ENCODE data around the gene SOCS3.

Gene SOCS3

DNA sequence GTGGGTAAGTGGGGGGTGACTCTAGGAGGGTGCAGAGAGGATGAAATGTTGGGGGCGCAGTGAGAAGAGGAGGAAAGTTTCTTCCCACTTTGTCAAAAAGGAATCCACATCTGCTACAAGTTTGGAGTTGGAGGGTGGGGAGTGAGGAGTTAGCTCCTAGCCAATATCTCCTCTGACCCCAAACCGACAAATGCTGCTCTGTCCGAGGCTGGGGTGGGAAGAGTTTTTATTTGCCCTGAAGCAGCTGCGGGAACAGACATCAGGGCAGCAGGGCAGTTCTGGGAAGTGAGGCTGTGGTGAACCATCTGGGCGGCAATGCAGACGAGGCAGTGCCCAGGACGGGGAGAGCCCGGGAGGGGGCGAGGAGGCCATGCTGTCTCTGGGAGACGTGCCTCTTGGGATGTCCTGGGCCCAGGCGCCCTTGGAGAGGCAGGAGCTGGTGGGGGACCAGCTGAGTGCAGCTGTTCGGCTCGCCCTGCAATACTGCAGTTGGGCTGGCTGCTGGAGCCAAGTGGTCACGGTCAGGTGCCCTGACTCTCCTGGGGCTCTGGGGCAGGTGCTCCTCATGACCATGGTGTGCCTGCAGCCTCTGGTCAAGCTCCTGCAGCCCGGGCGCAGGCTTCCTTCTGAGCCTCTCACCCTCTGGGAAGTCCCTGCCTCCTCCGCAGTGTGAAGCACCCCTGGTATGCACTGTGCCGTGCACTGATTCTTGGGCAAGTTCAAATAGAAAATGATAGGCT is 6.4 kb upstream of the SOCS3 start:
- DNase-seq, result no peak

DNA sequence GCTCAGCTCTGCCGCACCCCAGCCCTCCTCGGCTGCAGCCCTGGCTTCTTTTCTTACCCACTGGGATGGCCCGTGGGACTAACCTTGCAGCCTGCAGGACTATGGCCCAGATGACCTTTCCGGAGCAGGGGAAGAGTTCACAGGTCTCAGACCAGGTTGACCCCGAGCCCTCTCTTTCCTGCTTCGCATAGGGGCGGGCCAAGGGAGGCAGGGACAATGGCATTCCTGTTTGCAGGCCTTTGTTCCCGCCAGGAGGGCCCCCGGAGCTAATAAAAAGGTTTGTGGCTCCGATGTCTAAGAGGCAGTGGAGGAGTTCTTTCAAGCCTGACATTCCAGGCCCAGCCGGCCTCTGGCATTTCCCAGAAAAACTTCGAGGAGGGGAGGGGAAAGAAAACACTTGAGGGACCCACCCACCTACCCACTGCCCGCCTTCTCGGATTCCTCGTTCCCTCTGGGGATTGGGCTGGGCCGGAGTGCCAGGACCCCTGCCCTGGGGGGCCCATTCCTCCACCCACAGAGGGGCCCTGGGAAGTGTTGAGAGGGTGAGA is 5.8 kb upstream of the SOCS3 start:
- DNase-seq, result no peak

DNA sequence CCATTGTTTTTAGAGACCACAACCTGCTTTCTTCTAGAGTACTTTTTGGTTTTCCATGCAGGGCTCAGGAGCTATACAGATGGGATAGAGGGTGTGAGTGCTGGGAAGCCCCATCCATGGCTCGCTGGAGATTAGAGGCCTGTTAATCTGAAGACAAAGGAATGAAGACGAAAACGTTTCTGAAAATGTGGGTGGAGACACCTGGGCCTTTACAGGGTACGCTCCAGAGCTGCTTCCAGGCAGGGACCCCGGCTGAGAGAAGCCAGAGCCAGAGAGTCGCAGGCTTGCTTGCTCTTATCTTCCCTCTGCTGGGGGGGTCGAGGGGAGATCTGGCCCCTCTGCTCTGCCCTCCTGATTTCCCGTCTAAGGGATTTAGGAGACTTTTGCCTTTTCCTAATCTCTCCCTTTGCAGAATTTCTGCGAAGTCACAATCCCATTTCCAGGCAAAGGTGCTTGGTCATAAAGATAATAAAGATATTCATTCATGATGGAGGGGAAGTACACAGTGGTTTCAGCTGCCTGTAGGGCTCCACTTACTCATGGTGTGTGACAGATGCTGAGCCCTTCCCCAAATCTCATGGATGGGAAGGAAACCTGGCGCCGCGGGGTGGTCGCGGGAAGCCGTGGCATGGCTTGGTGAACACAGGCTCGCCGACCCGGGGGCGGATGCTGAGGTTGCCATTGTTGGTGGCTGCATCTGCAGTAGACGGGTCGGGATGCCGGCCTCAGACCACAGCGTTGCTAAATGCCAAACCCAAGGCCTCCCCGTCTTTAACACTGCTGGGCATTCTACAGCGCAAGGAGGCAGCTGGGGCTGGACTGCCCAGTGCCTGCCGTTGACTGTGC is 4.8 kb upstream of the SOCS3 start:
- DNase-seq, result no peak

DNA sequence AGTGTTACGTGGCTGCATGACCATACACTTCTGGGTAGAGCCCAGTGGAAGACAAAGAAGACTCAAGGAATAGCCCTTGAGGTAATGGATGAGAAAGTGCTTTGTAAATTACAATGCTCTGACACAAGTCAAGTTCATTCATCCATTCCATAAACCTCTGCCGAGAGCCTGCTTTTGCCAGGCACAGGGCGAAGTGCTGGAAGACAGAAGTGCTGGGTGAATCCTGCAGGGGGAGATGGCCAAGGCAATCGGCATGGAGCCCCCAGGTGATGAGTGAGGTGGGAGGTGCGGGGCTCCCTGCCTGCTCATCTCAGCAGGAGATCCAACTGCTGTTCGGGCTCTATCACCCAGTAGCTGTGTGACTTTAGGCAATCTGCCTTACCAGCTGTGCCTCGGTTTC is 2.8 kb upstream of the SOCS3 start:
- no peak for DNase-seq

DNA sequence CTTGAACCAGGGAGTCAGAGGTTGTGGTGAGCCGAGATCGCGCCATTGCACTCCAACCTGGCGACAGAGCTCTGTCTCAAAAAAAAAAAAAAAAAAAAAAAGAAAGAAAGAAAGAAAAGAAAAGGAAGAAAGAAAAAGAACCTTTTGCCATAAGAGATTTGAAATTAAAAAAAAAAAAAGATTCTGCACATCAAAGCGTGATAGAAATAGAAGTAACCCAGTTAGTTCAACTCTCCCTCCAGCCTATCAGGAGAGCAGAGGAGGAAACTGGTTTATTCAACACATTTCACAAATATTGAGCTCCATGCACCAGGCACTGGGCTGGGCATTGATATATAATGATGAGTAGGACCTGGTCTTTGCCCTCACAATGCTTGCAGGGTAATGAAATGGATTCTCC is 2.4 kb upstream of the SOCS3 start:
- DNase-seq, result no peak

DNA sequence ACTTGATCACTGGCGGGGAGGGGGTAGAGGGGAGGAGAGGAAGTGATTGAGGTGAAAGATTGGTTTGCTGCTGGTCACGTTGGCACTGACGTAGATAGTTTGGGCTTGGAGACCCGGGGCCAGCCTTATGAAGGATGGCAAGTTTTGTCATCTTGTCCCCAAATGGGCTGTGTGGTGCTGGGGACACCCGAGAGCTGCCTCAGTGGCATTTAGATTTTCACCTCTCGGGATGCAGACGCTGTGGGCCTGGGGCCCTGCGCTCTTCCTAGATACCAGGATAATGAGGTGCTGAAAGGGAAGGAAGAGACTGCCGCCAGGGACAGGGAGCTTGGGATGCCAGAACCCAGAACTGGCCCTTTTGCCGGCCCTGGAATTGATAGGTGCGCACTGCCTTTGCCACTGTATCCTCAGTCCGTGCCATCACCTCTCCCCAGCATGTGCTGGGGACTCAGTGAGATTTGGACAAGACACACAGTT is 1.4 kb upstream of the SOCS3 start:
- no peak for DNase-seq

DNA sequence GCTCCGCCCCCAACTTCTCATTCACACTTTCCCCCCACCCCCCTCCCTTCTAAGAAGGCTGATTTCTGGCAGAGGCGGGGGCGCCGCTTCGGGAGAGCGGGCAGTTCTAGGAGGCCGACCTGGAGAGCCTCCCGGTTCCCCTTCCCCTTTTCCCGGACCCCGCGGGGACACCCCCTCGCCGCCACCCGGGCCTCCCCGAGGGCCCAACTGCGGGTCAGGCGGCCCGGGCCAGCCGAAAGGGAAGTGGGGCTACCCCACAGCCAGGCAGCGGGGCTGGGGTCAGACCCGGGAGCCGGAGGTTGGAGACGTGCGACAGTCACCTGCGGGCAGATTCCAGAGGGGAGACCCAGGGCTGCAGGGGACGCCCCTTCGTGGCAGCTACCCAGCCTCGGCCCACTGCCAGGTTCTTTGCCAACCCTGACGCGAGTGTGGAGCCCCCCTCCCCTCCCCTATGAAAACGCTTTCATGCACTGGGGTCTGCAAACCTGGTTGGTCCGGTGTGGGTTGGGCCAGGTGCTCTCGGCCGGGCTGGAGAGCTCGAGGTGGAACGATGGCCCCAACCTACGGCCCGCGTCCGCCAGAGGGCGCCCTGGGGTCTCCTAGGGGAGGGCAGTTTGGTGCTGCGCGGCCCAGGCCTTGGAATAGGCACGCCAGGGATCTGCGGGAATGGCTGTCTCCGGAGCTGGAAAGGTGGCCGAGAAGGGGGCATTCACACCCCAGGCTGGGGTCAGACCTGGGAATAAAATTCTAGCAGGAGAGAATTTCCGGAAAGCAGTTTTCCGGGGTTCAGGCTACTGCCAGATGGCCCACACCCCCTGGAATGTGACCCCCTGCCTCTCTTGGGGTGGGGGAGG is 721 bp upstream of the SOCS3 start:
- DNase-seq, result peak; percentile 92

DNA sequence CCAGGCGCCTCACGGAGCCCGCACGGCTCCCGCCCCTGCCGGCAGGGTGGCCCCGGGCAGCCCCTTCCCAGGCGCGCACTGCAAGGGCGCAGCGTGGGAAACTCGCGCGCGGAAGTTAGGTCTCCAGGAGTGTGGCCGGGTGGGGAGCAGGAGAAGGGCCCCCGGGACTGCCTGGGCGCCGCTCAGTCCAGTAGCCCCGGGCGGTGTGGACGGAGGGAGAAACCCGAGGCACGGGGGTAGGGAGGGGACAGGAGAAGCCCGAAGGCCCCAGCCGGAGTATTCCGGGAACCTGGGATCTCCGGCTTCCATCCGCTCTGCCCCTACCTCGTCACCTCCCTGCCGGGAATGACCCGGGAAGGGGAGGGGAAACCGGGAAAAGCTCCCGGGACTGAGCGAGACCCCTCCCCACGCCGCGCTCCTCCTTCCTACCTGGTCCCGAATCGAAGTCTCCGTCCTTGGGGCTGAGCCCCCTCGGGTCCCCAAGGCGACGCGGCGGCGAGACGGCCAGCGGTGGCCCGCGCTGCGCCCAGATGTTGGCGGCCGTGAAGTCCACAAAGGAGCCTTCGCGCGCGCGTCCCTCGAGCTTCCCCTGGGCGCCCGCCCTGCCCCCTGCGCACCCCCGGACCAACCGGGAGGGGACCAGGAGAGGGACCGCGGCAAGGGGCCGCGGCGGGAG is 418 bp downstream of the SOCS3 start:
- peak; percentile 71 for DNase-seq

DNA sequence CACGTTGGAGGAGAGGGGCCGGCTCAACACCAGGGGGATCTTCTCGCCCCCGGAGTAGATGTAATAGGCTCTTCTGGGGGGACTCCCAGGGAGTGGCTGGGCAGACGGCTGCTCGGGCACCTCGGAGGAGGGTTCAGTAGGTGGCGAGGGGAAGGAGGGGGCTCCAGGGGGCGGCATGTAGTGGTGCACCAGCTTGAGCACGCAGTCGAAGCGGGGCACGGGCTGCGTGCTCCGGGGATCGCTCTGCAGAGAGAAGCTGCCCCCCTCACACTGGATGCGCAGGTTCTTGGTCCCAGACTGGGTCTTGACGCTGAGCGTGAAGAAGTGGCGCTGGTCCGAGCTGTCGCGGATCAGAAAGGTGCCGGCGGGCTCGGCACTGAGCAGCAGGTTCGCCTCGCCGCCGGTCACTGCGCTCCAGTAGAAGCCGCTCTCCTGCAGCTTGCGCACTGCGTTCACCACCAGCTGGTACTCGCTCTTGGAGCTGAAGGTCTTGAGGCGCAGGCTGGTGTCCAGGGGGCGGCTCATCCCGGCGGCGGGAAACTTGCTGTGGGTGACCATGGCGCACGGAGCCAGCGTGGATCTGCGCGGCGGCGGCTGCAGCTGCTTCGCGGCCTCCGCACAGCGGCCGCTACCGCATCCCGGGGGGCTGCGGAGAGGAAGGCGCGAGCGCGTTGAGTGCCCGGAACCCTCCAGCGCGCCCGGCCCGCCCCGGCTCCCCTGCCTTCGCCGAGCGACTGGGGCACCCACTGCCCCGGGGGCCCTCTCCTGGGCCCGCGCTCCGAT is 1.1 kb downstream of the SOCS3 start:
- peak; percentile 59 for DNase-seq

DNA sequence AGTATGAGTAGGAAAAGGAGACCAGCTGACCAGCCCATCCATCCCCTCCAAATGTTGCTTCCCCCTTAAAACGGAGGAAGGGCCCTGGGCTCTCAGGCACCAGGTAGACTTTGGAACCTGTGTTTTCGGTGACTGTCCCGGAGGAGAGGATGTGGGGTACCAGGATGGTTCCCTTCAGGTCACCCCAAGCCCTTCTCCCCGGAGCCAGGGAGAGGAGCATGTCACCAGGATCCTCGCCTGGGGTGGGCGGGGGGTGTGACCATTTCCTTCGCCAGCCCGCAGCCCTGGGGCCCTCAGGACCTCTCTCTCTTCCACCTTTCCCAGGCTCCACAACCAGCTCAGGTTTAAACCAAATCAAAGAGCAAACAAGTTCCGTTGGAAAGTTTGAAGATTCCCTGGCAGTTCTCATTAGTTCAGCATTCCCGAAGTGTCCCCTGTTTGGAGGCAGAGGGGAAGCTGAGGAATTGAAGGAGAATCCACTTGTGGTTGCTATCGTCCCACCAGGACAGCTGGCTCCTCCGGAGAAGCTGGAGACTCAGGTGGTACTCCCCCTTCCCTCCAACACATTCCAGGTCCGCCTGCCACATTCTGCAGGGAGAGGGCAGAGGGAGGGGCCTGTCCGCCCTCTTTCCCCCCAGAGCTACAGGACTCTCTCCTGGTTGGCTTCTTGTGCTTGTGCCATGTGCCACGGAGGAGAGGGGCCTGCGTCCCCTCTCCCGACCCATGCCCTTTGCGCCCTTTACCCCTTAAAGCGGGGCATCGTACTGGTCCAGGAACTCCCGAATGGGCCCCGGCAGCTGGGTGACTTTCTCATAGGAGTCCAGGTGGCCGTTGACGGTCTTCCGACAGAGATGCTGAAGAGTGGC is 2.0 kb downstream of the SOCS3 start:
- DNase-seq, result no peak

DNA sequence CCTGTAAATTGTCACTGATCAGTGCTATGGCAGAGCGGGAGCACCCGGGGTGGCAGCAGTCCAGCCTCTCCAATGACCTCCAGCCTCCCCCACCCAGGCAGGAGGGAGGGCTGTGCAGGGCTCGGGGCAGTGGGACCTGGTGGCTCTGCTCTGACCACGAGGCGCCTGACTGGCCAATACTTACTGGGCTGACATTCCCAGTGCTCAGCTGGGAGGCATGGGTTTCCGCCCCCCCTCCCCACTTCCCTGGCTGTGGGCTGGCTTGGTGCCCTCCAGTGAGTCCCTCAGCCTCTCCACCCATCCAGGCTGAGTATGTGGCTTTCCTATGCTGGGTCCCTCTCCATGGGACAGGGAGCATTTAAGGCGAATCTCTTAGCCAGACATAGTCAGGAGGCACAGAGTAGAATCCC is 2.7 kb downstream of the SOCS3 start:
- no peak for DNase-seq

DNA sequence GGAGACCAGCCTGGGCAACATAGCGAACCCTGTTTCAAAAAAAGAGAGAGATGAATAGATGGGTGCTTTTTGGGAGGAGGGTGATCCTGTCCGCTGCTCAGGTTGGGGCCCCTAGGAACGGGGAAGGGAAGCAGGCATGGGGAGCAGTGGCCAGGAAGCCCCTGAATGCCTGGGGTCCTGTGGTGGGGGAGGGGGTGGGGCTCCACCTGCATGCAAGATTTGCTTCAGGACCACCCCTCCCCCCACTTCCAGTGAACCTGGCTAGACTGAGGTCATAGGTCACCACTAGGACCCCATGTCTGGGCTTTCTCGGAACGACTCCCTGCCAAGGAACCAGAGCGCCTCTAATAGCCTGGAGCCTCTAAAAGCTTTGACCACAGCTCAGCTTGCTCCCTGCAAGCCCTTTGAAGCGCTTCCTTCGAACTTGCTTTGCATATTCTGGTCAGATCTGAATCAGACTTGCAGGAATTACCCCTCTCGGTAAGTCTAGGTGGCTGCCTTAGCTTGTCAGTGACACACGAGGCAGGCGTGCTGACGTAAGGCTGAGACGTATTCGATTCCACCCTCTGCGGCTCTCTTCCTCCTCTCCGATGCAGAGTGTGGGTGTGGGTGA is 3.7 kb downstream of the SOCS3 start:
- DNase-seq, result no peak

DNA sequence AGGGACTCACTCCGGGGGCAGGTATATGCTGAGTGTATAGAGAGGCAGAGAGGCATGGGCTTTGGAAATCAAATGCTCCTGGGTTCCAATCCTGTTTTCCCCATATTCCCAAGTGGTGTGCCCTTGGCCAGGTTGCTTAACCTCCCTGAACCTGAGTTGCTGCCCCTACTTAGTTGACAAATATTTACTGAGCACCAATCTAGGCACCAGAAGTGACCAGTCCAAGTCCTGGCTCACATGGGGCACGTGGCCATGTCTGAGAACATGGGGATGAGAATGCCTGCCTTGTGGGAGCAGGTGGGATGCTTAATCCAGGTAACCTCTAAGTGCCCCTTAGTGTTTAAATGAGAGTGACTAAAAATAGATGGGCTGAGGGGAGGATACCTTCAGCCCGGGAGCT is 4.2 kb downstream of the SOCS3 start:
- no peak for DNase-seq

DNA sequence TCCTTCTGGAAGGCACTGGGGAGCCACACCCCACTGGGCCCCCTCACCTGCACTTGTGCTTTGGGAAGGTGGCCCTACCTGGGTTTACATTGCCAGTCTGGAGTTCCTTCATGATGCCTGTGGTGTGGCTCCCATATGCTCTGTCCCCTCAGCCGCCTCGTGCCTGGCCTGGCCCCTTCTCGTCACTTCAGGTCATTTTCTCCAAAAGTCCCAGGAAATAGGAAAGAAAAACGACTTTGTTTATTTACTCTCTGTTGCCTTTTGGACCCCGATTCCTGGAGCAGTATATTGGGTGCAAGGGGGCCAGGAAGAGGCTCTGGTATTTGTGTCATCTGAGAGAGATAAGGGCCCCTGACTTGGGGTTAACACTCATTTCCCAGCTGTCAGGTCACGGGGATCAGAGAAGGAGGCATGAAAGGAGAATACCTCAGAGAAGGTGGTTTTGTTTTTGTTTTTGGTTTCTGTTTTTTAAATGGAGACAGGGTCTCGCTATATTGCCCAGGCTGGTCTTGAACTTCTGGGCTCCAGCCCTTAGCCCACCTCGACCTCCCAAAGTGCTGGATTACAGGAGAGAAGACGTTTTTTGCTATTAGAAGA is 4.7 kb downstream of the SOCS3 start:
- DNase-seq, result no peak

DNA sequence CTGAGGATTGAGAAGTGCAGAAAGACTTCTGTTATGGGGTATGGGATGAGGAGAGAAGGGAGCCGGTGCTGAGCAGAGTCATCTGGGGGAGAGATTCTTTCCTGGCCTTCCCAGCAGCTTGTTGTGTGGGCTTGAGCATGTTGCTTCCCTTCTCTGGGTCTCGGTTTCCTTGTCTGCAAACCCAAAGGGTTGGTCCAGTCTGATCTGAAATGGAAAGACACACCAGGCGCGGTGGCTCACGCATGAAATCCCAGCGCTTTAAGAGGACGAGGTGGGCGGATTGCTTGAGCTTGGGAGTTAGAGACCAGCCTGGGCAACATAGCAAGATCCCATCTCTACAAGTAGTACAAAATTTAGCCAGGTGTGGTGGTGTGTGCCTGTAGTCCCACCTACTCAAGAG is 6.0 kb downstream of the SOCS3 start:
- DNase-seq, result no peak

DNA sequence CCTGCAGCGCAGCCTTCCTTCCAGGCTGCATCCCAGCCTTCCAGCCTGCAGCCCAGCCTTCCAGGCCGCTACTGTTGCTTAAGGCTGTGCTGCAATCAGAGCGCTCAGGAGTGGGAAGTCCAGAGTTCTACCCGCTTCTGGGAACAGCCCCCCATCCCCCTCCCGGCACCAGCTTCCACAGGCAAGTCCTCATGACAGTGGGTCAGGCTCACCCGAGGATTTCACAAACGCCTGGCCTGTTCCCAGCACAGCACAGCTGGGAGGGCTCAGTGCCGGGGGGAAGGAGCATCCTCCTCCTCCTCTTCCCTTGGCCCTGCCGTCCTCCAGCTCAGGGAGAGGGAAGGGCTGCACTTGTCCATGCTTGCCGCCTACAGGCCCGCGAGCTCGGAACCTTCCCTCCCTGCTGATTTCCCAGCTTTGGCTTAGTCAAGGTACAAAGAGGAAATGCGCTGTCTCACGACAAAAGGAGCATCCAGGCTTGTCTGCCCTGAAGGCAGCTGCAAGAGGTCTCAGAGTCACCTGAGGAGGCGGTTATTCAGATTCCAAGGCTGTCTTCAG is 8.3 kb downstream of the SOCS3 start:
- DNase-seq, result peak; percentile 67

DNA sequence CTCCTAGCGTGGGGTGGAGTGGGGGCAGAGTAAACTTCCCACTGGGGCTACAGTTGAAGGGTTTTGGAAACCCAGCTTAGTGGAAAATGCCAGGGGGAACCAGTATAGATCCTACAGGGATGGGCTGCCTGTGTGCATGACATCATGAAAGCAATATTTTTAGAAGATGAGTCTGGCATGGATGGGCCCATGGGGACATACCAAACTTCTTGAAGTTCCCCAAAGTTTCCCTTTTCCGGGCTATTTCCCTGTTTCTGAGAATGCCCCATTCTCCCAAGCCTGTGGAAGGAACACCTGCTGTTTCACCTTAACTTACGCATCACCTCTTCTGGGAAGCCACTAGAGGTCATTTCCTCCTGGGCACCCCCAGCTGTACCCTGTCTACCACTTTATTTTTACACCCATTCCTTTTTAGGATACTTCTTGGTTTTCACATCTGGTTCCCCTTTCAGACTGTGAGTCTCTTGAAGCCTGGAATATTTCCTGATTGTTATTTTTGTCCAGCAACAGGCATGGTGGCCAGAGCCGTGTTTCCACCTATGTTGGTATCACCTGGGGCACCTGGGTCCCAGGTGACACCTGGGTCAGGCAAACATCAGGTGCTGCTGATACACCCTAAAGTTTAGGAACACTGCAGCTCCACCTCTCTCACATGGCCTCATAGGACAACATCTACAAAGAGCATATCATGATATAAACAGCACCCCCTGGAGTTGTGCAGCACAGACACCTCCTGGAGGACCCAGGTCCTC is 9.8 kb downstream of the SOCS3 start:
- DNase-seq, result no peak

DNA sequence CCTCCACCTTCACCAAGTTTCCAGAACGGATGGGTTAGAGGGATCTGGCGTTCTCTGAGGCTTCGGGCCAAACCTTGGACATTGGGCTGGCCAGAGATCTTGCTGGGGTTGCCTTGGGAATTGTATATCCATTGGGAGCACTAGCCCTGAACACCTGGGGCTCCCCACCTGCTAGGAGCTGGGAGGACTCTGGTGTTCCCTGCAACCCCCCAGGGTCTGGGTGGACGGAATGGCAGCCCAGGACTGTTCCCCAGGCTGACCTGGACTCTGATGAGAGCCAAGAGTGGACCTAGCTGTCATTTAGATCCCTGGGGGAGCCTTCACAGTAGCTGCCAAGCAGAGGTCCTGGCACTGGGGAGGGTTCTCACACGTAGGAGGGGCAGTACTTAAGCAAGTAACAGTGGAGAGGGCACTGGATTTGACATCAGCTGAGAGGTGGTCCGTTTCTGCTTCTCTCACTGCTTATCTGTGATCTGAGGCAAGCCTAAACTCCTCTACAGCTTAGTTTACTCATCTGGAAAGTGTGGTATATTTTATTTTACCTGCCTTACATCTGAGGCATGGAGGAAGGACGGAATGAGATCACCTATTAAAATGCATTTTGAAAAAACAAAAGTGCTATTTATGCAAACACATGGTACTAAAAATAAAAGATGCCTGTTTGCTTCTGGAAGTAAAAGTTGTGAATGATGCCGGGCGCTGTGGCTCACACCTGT is 11.7 kb downstream of the SOCS3 start:
- no peak for DNase-seq
